ENCODE data around the gene TRIO. TPM values are rescaled to one million over a fixed set of nuclear protein-coding genes. Genes with fewer than 3 reads are reported as not detected.
A peak's percentile ranks its signal among the peaks of the same experiment; 100 is the strongest.

Gene TRIO
- total and polyA plus RNA-seq, 10 of the 15 experiments (the other 5 are each of a cell fraction or from before 2014, with no cell fraction given): 5.1 to 96.4 (median 44.6) TPM

DNA sequence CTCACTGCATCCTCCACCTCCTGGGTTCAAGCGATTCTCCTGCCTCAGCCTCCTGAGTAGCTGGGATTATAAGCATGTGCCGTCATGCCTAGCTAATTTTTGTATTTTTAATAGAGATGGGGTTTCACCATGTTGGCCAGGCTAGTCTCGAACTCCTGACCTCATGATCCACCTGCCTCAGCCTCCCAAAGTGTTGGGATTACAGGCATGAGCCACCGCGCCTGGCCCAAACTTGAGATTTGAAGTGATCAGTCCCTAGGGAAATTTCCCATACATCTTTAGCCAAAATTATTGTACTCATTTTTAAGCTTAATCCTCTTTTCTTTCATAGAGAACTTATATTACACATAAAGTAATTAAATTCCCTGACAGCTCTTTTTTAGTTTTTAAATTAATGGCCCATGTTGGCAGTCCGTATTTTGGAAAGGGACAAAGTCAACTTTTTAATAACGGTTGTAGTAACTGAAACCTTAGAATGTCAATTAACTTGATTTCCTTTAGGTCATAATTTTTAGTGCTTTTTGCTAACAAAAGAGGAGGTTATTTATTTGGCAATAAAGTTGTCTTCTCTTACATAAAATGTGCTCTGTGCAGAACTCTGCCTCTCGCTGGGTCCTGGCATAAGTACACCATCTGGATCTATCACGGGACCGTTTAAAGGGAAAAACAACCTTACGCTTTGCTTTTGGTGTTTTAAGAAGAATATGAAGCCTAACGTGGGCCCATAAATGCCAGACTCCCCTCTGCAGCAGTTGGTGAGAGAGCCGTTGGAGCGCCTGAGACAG is 296.1 kb downstream of the TRIO start:
- RAD21 ChIA-PET (ENCODE audit: unreplicated experiment): no interaction called here
- H3K4me1 ChIP-seq (ENCODE audit: control insufficient read depth, insufficient read depth, low read length): peaks cover 16% of the 10 kb centered on the region
- H4K20me1 ChIP-seq (ENCODE audit: control insufficient read depth, insufficient read depth): no peaks in the 10 kb centered on the region
- ATAC-seq: no peak
- H2AFZ ChIP-seq (ENCODE audit: control insufficient read depth, low read depth, low read length): no peak overlapping the region
- CTCF ChIA-PET: interaction anchor here (1.2 kb wide), 1 partner anchor 209 kb away, joined by 4 read pairs; no protein-coding TSS in a partner anchor
- peaks cover 6% of the 10 kb centered on the region; the same call in 2 of the 3 replicates for H3K9me3 ChIP-seq (replicated peaks; ENCODE audit: control insufficient read depth, insufficient read depth, low read length)
- peaks cover 6 to 16% of the 10 kb centered on the region in 2 experiments for H3K36me3 ChIP-seq (ENCODE audit: control insufficient read depth in 2 of 2, insufficient read depth in 2 of 2, low read length in 1 of 2)
- BruUV-seq (replicated peaks): no TSS peak
- H3K4me3 ChIP-seq: no peak overlapping the region
- 93% methylated on average over 14 of the region's 14 CpGs for WGBS (ENCODE audit: insufficient coverage, insufficient replicate concordance, low lambda C conversion rate, missing lambda C conversion rate)
- POLR2A ChIA-PET: no interaction called here
- intact Hi-C loops (cut with micrococcal nuclease; ENCODE audit: unreplicated experiment) (no loop called here), in situ Hi-C loops (cut with MboI) (no loop called here)
- FAIRE-seq: no peak
- H3K27me3 ChIP-seq (replicated peaks in 1 of 2; ENCODE audit: control insufficient read depth in 2 of 2, insufficient read depth in 2 of 2, low read length in 1 of 2): no peaks in the 10 kb centered on the region
- H3K79me2 ChIP-seq (ENCODE audit: control insufficient read depth, insufficient read depth, low read length): 0 out of 2 replicates have a peak, but pooled peaks cover 1% of the 10 kb centered on the region
- H3K9ac ChIP-seq (ENCODE audit: control insufficient read depth, insufficient read depth, low read length): no peak overlapping the region
- no peak overlapping the region for H3K4me2 ChIP-seq (ENCODE audit: control insufficient read depth, insufficient read depth)
- TF ChIP-seq ETV6 (conservative IDR thresholded peaks at IDR 0.05 in 1 of 2, IDR thresholded peaks at IDR 0.05 in 1 of 2; ENCODE audit: borderline replicate concordance in 1 of 2, low read depth in 1 of 2) (no peak), CHD2 (IDR thresholded peaks at IDR 0.05; ENCODE audit: borderline replicate concordance, low read depth, low read length) (no peak)
- TF ChIP-seq, protein P1, sequence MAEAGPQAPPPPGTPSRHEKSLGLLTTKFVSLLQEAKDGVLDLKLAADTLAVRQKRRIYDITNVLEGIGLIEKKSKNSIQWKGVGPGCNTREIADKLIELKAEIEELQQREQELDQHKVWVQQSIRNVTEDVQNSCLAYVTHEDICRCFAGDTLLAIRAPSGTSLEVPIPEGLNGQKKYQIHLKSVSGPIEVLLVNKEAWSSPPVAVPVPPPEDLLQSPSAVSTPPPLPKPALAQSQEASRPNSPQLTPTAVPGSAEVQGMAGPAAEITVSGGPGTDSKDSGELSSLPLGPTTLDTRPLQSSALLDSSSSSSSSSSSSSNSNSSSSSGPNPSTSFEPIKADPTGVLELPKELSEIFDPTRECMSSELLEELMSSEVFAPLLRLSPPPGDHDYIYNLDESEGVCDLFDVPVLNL (IDR thresholded peaks at IDR 0.05; ENCODE audit: low read depth, low read length): no peak
- SMC1A ChIA-PET (ENCODE audit: uncharacterized antibody, unreplicated experiment): interaction anchor here (0.9 kb wide), 1 partner anchor 23 kb away, joined by 3 read pairs; no protein-coding TSS in a partner anchor
- H3K27ac ChIP-seq (ENCODE audit: control insufficient read depth, insufficient read depth): peak overlapping the region; percentile 65
- no peak for DNase-seq (ENCODE audit: low read depth, low spot score)

DNA sequence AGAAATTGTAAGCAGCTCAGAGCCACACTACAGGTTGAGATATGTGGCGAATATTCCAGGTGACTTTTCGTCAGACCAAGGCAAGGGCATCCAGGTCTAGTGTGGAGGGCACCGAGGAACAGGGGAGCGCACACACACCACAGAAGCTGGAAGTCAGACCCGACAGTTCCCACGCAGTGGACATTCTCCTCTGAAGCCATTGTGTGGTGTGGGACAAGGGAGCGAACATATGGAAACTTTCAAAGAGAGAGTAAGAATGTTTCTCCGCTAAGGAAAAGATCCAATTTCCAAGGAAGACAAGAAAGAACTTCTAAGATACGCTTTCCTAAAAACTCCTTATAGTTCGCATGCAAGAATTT is 297.1 kb downstream of the TRIO start:
- ATAC-seq (no peak), DNase-seq (ENCODE audit: low read depth, low spot score) (no peak), FAIRE-seq (no peak)
- SMC1A ChIA-PET (ENCODE audit: uncharacterized antibody, unreplicated experiment): no interaction called here
- Histone ChIP-seq H2AFZ (ENCODE audit: control insufficient read depth, low read depth, low read length) (no peak overlapping the region), H3K36me3 (ENCODE audit: control insufficient read depth in 2 of 2, insufficient read depth in 2 of 2, low read length in 1 of 2) (peaks cover 6 to 13% of the 10 kb centered on the region in 2 experiments), H3K9me3 (replicated peaks; ENCODE audit: control insufficient read depth, insufficient read depth, low read length) (peaks cover 6% of the 10 kb centered on the region; the same call in 2 of the 3 replicates), H3K4me3 (no peak overlapping the region), H3K4me2 (ENCODE audit: control insufficient read depth, insufficient read depth) (no peak overlapping the region), H3K27ac (ENCODE audit: control insufficient read depth, insufficient read depth) (no peak overlapping the region), H3K4me1 (ENCODE audit: control insufficient read depth, insufficient read depth, low read length) (peaks cover 16% of the 10 kb centered on the region), H3K27me3 (replicated peaks in 1 of 2; ENCODE audit: control insufficient read depth in 2 of 2, insufficient read depth in 2 of 2, low read length in 1 of 2) (no peaks in the 10 kb centered on the region), H3K79me2 (ENCODE audit: control insufficient read depth, insufficient read depth, low read length) (0 out of 2 replicates have a peak, but pooled peaks cover 1% of the 10 kb centered on the region), H3K9ac (ENCODE audit: control insufficient read depth, insufficient read depth, low read length) (no peak overlapping the region), H4K20me1 (ENCODE audit: control insufficient read depth, insufficient read depth) (no peaks in the 10 kb centered on the region)
- CTCF ChIA-PET: no interaction called here
- POLR2A ChIA-PET: no interaction called here
- RAD21 ChIA-PET (ENCODE audit: unreplicated experiment): no interaction called here
- 94% methylated on average over 10 of the region's 10 CpGs for WGBS (ENCODE audit: insufficient coverage, insufficient replicate concordance, low lambda C conversion rate, missing lambda C conversion rate)
- intact Hi-C loops (cut with micrococcal nuclease; ENCODE audit: unreplicated experiment): no loop called here
- BruUV-seq (replicated peaks): no TSS peak
- in situ Hi-C loops (cut with MboI): no loop called here
- no peak for TF ChIP-seq RFX5 (IDR thresholded peaks at IDR 0.05; ENCODE audit: low read depth, low read length)
- no peak for TF ChIP-seq RBBP5 (conservative IDR thresholded peaks at IDR 0.05)
- TF ChIP-seq, protein P2, sequence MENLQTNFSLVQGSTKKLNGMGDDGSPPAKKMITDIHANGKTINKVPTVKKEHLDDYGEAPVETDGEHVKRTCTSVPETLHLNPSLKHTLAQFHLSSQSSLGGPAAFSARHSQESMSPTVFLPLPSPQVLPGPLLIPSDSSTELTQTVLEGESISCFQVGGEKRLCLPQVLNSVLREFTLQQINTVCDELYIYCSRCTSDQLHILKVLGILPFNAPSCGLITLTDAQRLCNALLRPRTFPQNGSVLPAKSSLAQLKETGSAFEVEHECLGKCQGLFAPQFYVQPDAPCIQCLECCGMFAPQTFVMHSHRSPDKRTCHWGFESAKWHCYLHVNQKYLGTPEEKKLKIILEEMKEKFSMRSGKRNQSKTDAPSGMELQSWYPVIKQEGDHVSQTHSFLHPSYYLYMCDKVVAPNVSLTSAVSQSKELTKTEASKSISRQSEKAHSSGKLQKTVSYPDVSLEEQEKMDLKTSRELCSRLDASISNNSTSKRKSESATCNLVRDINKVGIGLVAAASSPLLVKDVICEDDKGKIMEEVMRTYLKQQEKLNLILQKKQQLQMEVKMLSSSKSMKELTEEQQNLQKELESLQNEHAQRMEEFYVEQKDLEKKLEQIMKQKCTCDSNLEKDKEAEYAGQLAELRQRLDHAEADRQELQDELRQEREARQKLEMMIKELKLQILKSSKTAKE (IDR thresholded peaks at IDR 0.05; ENCODE audit: low read depth, poor library complexity, severe bottlenecking): no peak
- TF ChIP-seq NR2C1 (IDR thresholded peaks at IDR 0.05): no peak
- no peak for TF ChIP-seq SPI1 (IDR thresholded peaks at IDR 0.05; ENCODE audit: borderline replicate concordance, insufficient read depth, low read depth, low read length)
- no peak for TF ChIP-seq TARDBP (IDR thresholded peaks at IDR 0.05; ENCODE audit: borderline replicate concordance)
- TF ChIP-seq HCFC1 (IDR thresholded peaks at IDR 0.05; ENCODE audit: low read length): no peak
- no peak for TF ChIP-seq HDGF (IDR thresholded peaks at IDR 0.05)
- no peak for TF ChIP-seq EED (IDR thresholded peaks at IDR 0.05; ENCODE audit: low read depth)
- no peak for TF ChIP-seq BCL11A (IDR thresholded peaks at IDR 0.05; ENCODE audit: low read depth, low read length)
